ENCODE data around the gene GNAQ. TPM values are rescaled to one million over a fixed set of nuclear protein-coding genes. Genes with fewer than 3 reads are reported as not detected.

The GNAQ gene
- total RNA-seq, 4 donors from 2014 or later = 35.4 to 95.7 (median 52.3) TPM

DNA sequence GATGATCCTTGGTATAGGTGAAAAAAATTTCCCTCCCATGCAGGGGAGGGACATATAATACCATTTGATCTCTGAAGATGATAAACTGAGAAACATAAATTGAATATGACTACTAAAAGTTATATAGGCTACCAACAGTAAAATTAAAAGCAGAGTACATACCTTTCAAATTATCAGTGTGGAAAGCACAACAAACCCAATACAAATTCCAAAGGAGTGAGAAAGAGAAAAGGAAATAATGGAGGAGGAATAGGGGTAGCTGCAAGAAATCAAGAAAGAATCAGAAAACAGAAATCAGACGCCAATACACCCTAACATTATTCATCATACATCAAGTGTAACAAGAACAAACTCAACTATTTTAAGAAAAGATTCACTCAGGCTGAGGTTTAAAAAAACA is 17.7 kb downstream of the GNAQ start:
- Histone ChIP-seq H3K27ac (no peak overlapping the region), H3K9me3 (no peaks in the 10 kb centered on the region)

DNA sequence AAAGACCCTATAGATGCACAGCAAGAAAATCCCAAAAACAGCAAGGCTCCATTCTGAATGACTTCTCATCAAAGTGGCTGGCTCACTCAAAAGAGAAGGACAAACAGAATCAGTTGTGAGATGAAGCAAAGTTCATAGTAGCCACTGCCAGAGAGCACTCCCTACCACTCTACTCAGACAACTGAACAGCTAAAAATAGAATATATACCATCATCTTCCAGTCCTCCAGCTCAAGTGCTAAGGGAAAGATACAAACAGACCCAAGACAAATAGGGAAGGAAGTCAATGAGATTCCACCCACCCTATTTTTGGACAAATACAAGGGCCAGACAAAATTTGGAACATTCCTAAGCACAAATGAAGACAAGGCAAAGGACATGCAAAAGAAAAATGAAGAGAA is 20.6 kb downstream of the GNAQ start:
- no peaks in the 10 kb centered on the region for H3K27me3 ChIP-seq
- no peak overlapping the region for H3K4me3 ChIP-seq
- H3K9me3 ChIP-seq = no peaks in the 10 kb centered on the region
- peak overlapping the region in 1 of 2 donors; percentile 42 for H3K27ac ChIP-seq
- no peaks in the 10 kb centered on the region for H3K36me3 ChIP-seq
- intact Hi-C loops (cut with DNase I; ENCODE audit: low total_unique reads) = no loop called here
- H3K4me1 ChIP-seq = peaks cover 6 to 14% of the 10 kb centered on the region in 2 donors
- no peak for DNase-seq
- TF ChIP-seq, protein P1, sequence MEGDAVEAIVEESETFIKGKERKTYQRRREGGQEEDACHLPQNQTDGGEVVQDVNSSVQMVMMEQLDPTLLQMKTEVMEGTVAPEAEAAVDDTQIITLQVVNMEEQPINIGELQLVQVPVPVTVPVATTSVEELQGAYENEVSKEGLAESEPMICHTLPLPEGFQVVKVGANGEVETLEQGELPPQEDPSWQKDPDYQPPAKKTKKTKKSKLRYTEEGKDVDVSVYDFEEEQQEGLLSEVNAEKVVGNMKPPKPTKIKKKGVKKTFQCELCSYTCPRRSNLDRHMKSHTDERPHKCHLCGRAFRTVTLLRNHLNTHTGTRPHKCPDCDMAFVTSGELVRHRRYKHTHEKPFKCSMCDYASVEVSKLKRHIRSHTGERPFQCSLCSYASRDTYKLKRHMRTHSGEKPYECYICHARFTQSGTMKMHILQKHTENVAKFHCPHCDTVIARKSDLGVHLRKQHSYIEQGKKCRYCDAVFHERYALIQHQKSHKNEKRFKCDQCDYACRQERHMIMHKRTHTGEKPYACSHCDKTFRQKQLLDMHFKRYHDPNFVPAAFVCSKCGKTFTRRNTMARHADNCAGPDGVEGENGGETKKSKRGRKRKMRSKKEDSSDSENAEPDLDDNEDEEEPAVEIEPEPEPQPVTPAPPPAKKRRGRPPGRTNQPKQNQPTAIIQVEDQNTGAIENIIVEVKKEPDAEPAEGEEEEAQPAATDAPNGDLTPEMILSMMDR (IDR thresholded peaks at IDR 0.05) = no peak
- no peak for TF ChIP-seq POLR2A (IDR thresholded peaks at IDR 0.05)

More for the DNA sequence above, 17.7 kb downstream of the GNAQ start:
- no peaks in the 10 kb centered on the region for H3K36me3 ChIP-seq
- no peak overlapping the region for H3K4me3 ChIP-seq
- no peak for DNase-seq
- intact Hi-C loops (cut with DNase I; ENCODE audit: low total_unique reads) = no loop called here
- no peak for TF ChIP-seq POLR2A (IDR thresholded peaks at IDR 0.05)
- TF ChIP-seq, protein P1 (IDR thresholded peaks at IDR 0.05) = no peak
- H3K4me1 ChIP-seq = peaks cover 6 to 10% of the 10 kb centered on the region in 2 donors
- no peaks in the 10 kb centered on the region for H3K27me3 ChIP-seq

DNA sequence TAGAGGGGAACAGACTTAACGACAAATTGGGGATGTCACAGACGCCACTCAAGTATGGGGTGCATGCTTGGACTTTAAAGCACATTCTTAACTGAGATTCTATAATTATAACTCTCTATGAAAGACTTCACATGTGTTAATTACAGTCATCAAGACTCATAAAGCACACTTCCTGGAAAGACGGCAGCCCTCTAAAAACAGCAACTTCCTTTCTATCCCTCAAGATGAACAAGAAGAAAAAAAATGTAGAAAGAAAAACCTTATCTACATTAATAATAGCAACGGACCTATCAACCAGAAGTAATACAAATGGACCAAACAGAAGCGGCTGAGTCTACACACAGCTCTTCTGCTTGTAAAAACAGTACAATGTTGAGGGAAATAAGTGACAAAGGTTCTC is 21.2 kb downstream of the GNAQ start:
- H3K36me3 ChIP-seq = no peaks in the 10 kb centered on the region
- no peaks in the 10 kb centered on the region for H3K27me3 ChIP-seq
- H3K9me3 ChIP-seq = no peaks in the 10 kb centered on the region
- H3K27ac ChIP-seq = peak overlapping the region in 1 of 2 donors; percentile 42
- DNase-seq = no peak
- TF ChIP-seq, protein P1 (IDR thresholded peaks at IDR 0.05) = no peak
- no peak for TF ChIP-seq POLR2A (IDR thresholded peaks at IDR 0.05)
- H3K4me3 ChIP-seq = no peak overlapping the region
- intact Hi-C loops (cut with DNase I; ENCODE audit: low total_unique reads) = no loop called here
- H3K4me1 ChIP-seq = peaks cover 6 to 14% of the 10 kb centered on the region in 2 donors

DNA sequence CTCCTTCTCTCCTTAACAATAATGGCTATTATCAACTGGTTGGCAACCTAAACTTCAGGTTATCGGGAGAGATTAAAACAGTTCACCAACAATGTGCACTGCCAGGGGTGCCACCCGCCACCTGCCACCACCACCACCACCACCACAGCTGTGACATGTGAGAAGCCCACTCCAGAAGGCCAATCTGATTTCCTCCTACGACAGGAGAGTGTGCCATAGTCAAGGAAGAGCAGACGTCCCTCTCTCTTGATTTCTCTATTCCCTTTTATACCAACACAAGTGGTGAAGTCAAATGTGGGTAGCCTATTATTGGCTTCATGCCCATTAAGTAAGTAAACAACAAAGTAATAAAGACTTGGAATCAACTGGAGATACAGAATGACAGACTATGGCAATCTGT is 22.4 kb downstream of the GNAQ start:
- no peak for TF ChIP-seq POLR2A (IDR thresholded peaks at IDR 0.05)
- TF ChIP-seq, protein P1 (IDR thresholded peaks at IDR 0.05) = no peak
- H3K27me3 ChIP-seq = no peaks in the 10 kb centered on the region
- no peaks in the 10 kb centered on the region for H3K9me3 ChIP-seq
- intact Hi-C loops (cut with DNase I; ENCODE audit: low total_unique reads) = no loop called here
- no peaks in the 10 kb centered on the region for H3K36me3 ChIP-seq
- no peak overlapping the region for H3K27ac ChIP-seq
- H3K4me1 ChIP-seq = peaks cover 6 to 14% of the 10 kb centered on the region in 2 donors
- DNase-seq = no peak
- H3K4me3 ChIP-seq = no peak overlapping the region

DNA sequence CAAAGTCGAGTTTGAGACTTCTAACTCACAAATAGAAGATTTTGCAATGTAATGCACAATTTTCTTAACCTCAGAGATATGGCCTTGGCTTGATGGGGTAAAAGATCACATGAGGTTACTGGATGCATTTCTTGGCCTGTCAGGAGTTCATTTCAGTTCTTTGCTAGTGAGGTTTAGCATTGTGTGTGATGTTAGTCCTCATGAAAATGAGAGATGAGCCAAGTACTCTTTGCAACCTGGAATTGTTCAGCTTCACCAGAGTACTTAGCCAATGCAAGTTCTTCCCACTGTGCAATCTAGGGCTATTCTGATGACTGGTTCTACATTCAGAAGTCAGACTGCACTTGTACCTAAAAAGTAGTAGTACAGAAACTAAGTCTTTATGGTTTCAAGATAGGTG is 24.9 kb downstream of the GNAQ start:
- Histone ChIP-seq H3K27ac (no peak overlapping the region), H3K36me3 (no peaks in the 10 kb centered on the region), H3K27me3 (no peaks in the 10 kb centered on the region), H3K4me3 (no peak overlapping the region), H3K9me3 (no peaks in the 10 kb centered on the region), H3K4me1 (peaks cover 9 to 14% of the 10 kb centered on the region in 2 donors)
- intact Hi-C loops (cut with DNase I; ENCODE audit: low total_unique reads) = no loop called here
- DNase-seq = no peak
- TF ChIP-seq, protein P1 (IDR thresholded peaks at IDR 0.05) = no peak
- no peak for TF ChIP-seq POLR2A (IDR thresholded peaks at IDR 0.05)
